ENCODE data around the gene SLC6A2.

The SLC6A2 gene

DNA sequence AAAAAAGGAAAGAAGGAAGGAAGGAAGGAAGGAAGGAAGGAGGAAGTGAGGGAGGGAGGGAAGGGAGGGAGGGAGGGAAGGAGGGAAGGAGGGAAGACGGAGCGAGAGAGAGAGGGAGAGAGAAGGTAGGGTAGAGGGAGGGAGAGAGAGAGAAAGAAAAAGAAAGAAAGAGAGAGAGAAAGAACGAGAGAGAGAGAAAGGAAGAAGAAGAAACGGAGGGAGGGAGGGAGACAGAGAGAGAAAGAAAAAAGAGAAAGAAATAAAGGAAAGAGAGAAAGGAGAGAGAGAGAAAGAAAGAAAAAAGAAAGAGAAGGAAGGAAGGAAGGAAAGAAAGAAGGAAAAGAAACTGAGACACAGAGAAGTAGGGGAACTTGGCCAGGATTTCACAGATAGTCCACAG is 8.4 kb upstream of the SLC6A2 start:
- in situ Hi-C loops (cut with MboI; ENCODE audit: low sequenced_read_pairs): no loop called here

DNA sequence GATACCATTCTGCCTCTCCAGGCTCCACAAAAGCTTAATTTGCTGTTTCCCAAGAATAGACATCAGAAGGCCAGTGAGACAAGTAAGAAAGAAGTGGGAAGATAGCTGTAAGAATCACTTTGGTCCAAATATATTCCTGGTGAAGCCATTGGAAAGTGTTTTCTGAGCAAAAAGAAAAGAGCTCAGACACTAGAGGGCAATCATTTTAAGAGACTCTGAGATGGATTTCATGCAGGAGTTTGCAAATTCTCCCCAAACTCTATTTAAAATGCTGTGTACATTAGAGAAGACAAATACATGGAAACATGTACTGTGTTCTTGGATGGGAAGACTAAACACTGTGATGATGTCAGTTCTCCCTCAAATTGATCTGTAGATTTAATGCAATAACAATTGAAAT is 8.0 kb upstream of the SLC6A2 start:
- in situ Hi-C loops (cut with MboI; ENCODE audit: low sequenced_read_pairs): no loop called here

DNA sequence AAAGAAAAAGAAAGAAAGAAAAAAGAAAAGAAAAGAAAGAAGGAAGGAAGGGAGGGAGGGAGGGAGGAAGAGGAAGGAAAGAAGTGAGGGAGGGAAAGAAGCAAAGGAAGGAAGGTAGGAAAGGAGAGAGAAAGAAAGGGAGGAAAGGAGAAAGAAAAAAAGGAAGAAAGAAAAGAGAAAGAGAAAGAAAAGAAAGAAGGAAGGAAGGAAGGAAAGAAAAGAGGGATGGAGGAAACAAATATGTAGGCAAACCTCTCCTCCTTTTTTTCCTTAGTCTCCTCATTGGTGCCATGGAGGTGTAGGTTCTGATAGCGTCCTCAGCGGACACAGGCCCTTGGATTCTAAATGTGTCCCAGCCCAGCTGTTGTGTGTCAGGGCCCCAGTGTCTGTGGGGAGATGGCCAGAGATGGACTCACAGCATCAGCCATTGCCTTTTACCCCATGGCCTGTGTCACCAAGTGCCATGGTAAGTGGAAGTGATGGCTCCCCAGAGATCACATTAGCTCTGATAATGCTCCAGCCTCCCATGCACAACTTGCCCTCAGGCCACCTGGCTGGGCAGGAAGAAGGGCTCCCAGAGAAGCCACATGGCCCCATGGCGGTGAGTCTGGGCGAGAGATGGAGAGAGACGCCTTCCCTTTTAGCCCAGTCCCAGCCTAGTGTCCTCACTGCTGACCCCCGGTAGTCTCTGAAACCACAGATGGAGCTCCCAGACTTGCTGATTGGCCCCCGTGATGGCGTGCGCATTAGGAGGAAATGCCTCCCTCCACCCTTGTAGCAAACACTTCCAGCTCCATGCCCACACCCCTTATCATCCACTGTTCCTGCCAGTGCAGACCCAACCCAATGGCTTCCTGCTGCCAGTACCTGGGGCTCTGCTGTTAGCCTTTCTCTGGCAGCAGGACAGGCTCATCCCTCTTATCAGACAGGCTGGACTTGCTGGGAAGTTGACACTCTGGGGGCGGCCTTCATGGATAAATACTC is 3.7 kb upstream of the SLC6A2 start:
- in situ Hi-C loops (cut with MboI; ENCODE audit: low sequenced_read_pairs): no loop called here

DNA sequence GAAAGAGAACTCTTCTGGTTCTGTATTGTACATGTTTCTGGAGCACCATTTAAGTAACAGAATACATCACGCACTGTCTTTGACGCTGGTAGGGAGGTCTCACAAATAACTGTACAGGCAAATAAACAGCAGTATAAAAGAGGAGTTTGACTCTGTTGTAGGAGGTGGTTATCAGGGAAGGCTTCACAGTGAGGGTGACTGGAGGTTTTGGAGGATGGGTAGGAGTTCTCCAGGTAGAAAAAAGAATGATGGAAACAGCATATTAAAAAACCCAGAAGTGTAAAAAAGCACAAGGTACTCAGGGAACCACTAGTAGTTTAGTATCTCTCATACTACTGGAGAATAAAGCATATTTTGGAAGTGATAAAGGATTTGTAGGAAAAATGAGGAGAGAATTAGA is 2.7 kb upstream of the SLC6A2 start:
- in situ Hi-C loops (cut with MboI; ENCODE audit: low sequenced_read_pairs): no loop called here

DNA sequence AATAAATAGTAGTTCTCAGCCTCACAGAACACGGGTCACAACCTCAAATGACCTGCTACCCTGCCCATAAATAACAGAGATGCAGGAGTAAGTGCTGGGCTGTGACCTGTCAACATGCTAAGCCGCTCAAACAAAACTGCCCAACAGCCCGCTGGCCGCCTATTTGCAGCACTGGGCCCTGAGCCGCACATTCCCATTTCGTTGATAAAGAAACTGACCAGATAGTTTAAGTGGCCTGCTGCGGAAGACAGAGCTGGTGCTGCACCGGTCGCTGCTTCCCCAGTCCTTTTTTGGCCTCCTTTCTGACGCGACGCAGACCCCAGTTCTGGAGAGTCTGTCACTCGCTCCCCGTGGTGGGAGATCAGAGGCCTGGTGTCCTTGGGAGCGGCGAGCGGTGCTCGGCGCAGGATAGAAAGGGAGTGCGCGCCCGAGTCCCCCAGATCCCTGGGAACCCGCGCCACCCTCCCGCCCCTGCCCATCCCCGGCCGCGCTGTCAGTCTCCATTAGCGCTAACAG is 349 bp upstream of the SLC6A2 start:
- in situ Hi-C loops (cut with MboI; ENCODE audit: low sequenced_read_pairs): no loop called here

DNA sequence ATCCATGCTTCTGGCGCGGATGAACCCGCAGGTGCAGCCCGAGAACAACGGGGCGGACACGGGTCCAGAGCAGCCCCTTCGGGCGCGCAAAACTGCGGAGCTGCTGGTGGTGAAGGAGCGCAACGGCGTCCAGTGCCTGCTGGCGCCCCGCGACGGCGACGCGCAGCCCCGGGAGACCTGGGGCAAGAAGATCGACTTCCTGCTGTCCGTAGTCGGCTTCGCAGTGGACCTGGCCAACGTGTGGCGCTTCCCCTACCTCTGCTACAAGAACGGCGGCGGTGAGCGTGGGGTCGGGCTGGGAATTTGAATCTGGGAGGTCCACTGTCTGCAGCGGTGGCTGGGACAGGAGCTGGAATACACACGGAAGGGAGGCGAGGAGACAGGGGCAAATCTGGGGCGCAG is 904 bp downstream of the SLC6A2 start:
- in situ Hi-C loops (cut with MboI; ENCODE audit: low sequenced_read_pairs): no loop called here

DNA sequence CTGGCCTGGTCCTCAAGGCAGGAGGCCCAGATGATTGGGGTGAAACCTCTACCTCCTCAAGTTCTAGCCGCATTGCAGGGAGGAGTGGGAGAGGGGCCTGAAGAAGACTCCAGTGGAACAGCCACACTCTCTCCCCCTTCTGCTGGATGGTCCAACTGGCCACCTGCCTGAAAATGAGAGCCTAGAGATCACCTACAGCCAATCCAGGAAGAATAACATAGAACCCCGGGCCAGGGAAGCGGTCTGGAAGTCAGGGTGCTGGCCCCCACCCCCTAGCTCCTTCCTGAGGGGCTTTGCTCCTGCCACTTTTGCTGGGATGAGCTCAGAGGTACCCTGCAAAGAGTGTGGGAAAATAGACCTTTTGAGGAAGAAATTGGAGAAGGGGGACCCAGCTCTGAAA is 1.8 kb downstream of the SLC6A2 start:
- in situ Hi-C loops (cut with MboI; ENCODE audit: low sequenced_read_pairs): no loop called here

DNA sequence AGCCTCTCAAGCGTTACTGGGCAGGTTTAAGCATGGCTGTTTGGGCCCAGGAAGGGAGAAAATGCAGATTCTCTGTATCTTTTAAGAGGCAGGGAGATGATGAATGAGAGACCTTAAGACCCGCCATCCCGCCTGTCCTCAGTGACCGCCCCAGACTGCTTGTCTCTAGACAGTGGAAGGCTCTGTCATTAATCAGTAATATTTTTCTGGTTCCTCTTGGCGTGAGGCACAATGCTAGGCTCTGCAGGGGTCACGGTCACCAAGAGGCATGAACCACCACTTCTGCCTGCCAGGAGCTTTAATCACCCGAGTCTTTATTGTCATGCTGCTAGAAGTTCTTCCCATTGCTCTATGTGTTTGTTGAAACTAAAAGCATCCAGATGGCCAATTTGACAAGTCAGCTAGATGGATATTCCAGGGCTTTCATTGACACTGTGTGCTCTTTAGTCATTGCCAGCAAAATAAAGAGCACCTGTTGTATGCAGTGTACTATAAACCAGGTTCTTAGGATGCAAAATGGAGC is 3.2 kb downstream of the SLC6A2 start:
- in situ Hi-C loops (cut with MboI; ENCODE audit: low sequenced_read_pairs): no loop called here

DNA sequence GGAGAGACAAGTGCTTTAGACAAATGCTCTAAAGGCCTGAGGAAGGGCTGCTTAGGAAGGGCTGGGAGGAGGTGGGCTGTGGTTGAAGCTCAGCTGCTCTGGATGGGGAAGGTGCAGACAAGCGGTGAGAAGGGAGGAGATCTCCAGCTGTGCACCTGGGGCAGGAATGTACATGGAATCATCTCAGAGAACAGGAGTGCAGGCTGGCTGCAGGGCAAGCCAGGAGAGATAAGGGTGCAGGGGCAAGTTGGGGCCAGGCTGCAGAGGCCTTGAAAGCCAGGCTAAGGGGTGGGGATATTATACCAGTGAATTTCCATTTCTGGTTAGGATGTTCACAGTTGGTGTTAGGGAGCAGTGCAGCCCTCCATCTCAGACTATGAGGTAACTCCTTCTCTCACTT is 4.2 kb downstream of the SLC6A2 start:
- in situ Hi-C loops (cut with MboI; ENCODE audit: low sequenced_read_pairs): no loop called here

DNA sequence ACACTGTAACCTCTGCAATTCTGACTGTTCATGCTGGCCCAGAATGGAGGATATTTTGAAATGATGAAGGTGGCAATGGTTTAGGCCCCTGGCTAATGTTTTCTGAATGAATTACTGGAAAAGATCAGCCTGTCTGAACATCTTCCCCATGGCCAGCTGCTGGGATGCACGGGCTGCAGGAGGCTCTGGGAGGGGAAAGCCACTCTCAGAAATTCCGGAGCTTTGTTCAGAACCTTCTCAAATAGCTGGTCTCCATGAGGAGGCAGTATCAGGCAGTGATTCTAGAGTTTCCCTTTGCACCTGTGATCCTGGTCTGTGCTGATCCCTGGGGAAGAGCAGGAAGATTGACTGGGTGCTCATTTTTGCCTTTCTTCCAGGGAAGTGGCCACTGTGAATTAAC is 5.0 kb downstream of the SLC6A2 start:
- in situ Hi-C loops (cut with MboI; ENCODE audit: low sequenced_read_pairs): no loop called here

DNA sequence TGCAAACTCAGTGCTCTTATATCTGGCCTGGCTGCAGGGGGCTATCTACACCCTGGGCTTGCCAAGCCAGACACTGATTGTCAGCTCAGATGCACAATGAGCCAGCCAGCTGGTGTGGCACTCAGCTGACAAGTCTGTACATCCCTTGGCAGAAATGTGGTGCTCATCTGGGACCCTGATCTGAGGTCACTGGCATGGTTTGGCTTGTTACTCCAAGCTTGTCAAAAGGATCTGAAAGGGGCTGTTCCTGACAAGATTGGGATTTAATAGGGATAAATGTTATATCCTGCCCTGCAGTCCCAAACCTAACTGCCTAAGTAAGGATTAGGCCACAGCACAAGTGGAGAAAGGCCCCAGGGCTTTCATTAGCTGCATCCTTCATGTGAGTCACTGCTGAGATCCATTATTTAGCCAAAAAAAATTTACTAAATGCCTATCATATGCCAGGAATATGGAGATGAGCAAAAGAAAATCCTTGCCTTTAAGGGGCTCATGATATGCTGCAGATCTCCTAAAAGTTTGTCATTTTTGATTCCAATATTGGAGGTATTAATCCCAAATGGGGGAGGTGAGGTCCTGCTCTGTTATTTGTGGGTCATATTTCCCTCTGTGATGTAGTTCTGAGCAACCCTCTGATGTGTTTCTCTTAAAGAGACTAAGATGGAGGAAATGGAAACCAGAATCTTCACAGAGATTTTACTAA is 6.3 kb downstream of the SLC6A2 start:
- in situ Hi-C loops (cut with MboI; ENCODE audit: low sequenced_read_pairs): no loop called here

DNA sequence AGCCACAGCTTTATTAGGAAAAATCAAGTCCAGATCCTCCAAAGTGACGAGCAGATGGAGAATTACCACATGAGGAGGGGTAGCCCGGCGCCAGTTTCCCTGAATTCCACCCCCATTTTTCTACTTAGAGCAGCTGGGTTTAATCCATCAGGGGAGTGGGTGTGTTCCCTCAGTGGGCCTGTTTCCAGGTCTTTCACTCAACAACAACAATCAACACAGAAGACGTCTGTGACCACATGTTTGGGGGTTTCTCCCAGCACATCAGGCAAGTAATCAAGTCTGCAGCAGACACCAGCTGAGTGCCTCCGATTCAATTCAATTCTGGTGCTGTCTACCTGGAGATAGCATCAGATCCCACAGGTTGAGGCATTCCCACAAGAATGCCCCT is 6.8 kb downstream of the SLC6A2 start:
- in situ Hi-C loops (cut with MboI; ENCODE audit: low sequenced_read_pairs): no loop called here

DNA sequence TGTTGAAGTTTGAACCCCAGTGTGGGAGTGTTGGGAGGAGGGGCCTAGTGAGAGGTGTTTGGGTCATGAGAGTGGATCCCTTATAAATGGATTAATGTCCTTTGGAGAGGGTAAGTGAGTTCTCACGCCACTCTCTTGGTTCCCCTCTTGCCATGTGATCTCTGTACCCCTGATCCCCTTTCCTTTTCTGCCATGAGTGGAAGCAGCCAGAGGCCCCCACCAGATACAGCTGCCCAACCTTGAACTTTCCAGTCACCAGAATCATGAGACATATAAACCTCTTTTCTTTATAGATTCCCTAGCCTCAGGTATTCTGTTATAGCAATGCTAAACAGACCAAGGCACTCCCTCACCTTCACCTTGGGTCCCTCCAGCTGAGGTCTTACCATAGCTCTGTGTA is 7.4 kb downstream of the SLC6A2 start:
- in situ Hi-C loops (cut with MboI; ENCODE audit: low sequenced_read_pairs): no loop called here

DNA sequence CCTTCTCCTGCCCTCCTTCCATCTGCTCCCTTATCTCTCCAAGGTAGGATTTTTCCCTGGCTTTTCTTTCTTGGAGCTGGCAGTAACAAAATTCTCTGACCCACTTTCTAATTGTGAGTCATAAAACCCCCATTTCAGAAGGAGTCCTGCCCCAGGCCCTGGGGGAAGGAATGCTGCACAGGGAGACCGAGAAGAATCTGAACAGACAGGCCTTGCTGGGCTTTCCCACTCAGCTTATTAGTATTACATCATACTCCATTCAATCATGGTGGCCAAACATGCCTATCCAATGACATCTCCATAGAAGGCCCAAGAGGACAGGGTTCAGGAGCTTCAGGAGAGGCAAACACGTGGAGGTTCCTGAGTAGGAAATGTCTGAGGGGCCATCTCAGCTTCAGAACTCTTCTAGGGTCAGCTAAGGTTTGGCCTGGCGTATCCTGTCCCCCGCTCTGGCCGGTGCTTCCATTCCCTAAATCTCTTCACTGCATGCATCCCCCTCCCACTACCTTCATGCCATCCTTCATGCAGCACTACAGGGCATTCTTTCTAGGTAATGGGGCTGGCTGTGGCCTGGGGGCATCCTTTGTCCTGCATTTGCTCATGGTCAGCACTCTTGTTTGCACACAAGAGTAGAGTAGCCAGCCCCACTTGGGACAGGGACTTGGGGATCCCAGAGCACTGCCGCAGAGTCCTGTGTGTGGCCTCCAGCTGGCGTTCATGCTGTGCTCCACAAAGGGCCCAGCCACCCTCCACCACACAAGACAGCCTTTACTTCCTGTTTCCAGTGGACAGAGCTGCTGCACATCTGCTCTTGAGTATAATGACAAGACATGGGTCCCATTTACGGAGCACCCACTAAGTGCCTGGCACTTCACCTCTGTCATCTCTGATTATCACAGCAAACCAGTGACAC is 8.2 kb downstream of the SLC6A2 start:
- in situ Hi-C loops (cut with MboI; ENCODE audit: low sequenced_read_pairs): no loop called here

DNA sequence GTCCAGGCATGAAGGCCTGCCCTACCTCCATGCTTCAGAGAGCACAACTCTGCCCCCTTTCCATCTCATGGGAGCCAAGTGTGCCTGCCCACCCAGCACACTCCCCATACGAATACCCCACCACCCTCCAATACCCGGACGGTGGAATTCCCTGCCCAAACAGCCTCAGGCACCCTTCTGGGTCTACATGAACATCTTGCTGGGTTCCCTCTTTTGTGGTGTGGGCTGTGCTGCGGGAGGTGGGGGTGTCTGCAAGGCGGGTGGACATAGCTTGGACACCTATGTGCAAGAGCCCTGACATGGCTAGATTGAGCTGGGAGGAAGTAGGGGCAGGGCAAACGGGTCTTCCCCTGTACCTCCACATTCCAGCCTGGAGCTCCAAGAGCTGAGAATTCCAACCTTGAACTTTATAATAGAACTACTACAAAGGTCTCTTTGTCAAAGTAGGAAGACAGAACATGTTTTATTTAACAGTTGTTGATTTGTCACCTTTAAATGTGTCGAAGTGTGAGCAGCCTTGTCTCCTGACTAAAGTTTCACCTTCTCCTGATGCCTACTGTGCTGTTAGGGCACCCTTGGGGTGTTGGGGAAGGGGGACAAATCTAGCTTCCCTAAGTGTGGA is 9.1 kb downstream of the SLC6A2 start:
- in situ Hi-C loops (cut with MboI; ENCODE audit: low sequenced_read_pairs): no loop called here

DNA sequence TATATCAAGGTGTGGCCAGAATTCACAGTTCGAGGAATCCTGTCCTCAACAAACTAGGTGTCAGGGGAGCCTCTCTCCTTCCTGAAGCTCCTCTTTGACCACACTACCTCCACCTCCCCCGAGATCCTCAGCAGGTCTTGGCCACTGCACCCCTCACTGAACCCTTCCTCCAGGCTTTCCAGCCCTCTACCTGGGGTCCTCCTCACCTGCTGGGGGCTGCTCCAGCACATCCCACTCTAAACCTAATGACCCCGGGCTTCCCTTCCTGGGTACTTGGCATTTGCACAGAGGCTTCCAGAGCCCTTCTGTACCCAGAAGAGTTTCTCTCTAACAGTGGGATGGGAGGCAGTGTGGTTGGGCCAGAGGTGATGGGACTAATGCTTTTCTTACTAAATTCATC is 9.7 kb downstream of the SLC6A2 start:
- in situ Hi-C loops (cut with MboI; ENCODE audit: low sequenced_read_pairs): no loop called here

DNA sequence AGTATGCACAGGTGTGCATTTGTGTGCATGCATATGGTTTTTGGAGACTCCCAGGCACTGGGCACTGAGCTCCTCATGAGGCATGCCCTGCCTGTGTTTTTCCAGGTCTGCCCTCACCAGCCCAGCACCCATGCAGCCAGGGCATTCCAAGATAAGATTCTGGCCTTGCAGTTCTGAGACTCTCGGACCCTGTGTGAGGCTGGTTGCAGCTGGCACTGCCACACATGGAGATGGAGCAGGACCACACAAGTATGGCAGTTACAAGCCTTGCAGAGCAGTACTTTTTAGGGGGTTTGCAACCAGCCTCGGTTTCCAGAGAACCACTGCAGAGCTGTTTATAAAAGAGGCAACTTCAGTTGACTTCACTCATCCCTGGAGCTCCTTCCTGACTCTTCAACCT is 10.2 kb downstream of the SLC6A2 start:
- in situ Hi-C loops (cut with MboI; ENCODE audit: low sequenced_read_pairs): no loop called here

DNA sequence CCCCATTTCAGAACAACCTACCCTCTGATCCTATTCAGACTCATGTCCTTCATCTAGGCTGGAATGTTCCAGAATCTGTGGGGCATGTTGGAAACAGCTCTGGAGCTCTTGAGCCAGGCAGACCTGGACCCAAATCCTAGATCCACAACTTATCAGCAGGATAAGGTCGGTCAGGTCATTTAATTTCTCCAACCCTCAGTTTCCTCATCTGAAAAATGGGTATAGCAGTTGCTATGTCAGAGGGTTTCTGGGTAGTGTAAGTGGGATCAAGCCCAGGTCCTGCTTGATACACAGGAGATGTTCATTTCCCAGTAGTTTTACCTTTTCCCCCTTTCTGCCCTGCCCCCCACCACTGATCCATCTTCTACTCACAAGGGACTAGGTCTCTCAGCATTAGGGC is 12.0 kb downstream of the SLC6A2 start:
- in situ Hi-C loops (cut with MboI; ENCODE audit: low sequenced_read_pairs): no loop called here

DNA sequence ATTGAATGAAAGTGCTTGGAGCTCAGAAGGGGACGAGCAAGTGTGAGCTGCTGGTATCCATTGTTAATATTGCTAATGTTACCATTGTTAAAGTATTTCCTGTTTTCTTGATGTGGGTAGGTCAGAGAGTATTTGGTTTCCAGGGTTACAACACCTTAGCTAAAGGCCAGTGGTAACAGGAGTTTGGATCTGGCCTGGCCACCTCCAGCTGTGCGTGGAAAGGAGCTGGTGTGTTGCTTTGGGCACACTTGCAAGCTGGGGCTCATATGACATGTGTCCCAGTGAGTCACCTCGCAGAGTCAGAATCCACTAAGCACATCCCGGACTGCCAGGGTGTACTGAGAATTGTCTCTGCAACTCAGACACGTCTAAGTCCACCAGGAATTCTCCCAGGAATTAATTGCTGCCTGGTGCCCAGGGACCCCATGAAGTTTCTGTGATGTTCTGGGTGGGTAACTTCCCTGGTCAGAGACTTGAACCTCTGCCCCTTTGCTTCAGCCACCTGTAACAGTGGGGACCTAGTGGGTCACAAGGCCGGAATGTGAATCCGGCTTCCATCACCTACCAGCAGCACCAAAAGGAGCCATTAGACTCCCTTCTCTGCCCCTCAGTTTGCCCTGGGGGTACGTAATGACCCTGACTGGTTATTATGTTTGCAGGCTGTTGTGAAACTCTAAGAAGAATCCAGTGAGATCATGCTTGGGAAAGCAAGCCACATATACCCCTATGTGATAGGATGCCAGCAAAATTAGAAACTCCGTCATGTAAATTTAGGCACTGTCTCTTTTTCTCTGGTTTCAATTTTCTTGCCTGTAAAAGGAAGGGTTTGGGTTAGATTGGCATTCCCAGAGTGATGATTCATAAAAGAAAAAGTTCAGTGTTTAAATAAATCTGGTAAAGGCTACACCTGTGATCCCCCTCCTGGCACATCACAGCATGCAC is 12.8 kb downstream of the SLC6A2 start:
- in situ Hi-C loops (cut with MboI; ENCODE audit: low sequenced_read_pairs): no loop called here
